Heart right ventricle (tissue), 16 donors: ENCODE results near the gene IQSEC1. TPM values are rescaled to one million over a fixed set of nuclear protein-coding genes. Genes with fewer than 3 reads are reported as not detected.
A peak's percentile ranks its signal among the peaks of the same experiment; 100 is the strongest.

Experiments
- ATAC-seq, 8 donors: fragments of 200-7000 bp; cut with Tn5 transposase; one replicate each; pipeline ENCODE4 v1.9.1; 2020; ENCODE audit warnings: mild to moderate bottlenecking in 8 of 8, moderate library complexity in 8 of 8, moderate number of reproducible peaks in 1 of 8
- DNase-seq, 2 donors: peaks; one replicate each; pipeline ENCODE4 v3.0.0-alpha.2; 2020
- H3K27ac ChIP-seq, 10 donors: fragments of 200-600 bp; sonication (generic) in 2 of 10; one replicate each; pipeline versions ENCODE4 v1.5.0 to v1.8.0; 2020 to 2022; ENCODE audit warnings: mild to moderate bottlenecking in 3 of 10
- H3K27me3 ChIP-seq, 7 donors: fragments of 200-600 bp; one replicate each; pipeline ENCODE4 v1.8.0; 2021 to 2022; ENCODE audit warnings: mild to moderate bottlenecking in 2 of 7
- H3K36me3 ChIP-seq, 9 donors: fragments of 200-600 bp; sonication (generic) in 1 of 9; one replicate each; pipeline versions ENCODE4 v1.5.0 to v1.8.0; 2020 to 2022; ENCODE audit warnings: mild to moderate bottlenecking in 2 of 9
- H3K4me1 ChIP-seq, 9 donors: fragments of 200-600 bp; sonication (generic) in 1 of 9; one replicate each; pipeline versions ENCODE4 v1.5.0 to v1.8.0; 2020 to 2022; ENCODE audit warnings: mild to moderate bottlenecking in 4 of 9
- H3K4me3 ChIP-seq, 10 donors: fragments of 200-600 bp; sonication (generic) in 2 of 10; one replicate each; pipeline versions ENCODE4 v1.5.0 to v1.8.0; 2020 to 2022; ENCODE audit warnings: mild to moderate bottlenecking in 7 of 10, moderate library complexity in 2 of 10
- H3K9me3 ChIP-seq, 11 donors: fragments of 200-600 bp in 10 of 11; sonication (generic) in 2 of 11; one replicate each; pipeline versions ENCODE4 v1.5.0 to v1.8.0; 2013 to 2022; ENCODE audit warnings: mild to moderate bottlenecking in 2 of 11, control low read depth in 1 of 11, moderate library complexity in 1 of 11
- CTCF ChIP-seq, 9 donors: fragments of 200-600 bp; sonication (generic) in 2 of 9; IDR thresholded peaks; one replicate each; pipeline versions ENCODE4 v1.5.0 to v1.8.0; 2021 to 2022; ENCODE audit warnings: antibody characterized with exemption in 9 of 9, mild to moderate bottlenecking in 5 of 9, moderate library complexity in 1 of 9
- WGBS, 2 donors: extraction: QIAGEN DNeasy Blood & Tissue Kit; methylation state at CpG; one replicate each; pipeline ENCODE4 v1.1.7; 2013; ENCODE audit warnings: inconsistent platforms in 1 of 2; 5-methylcytosine and 5-hydroxymethylcytosine counted together
- intact Hi-C, 10 donors: fragments of 100-400 bp; cut with DNase I; formaldehyde crosslinking; loops; one replicate each; pipeline versions ENCODE4 v1.11.1 to v1.14.2; 2022
- polyA plus RNA-seq, 2 donors: library from polyadenylated mRNA; stranded (reverse); fragments of 200-250 nt; gene quantifications; one replicate each; pipeline ENCODE4 v1.2.3, GENCODE V29; 2013
- total RNA-seq, 10 donors: library from RNA; stranded (reverse); fragmentation: NEBNext Ultra II Directional in 3 of 10; extraction: Animal tissue kit (Norgen Biotek cat#: 25700) in 3 of 10; gene quantifications; one replicate each; pipeline versions ENCODE4 v1.2.1 to v1.2.4, GENCODE V29; 2021 to 2023
- donor health status: Arrhythmogenic right ventricular cardiomyopathy.
- donor health status: ischemic (EF 13 %, LVEDD 7.1; RV severe dilation, severe dysfunction).
- donor health status: healthy with polysubstance abuse.
- donor health status: DM: no; HTN: yes; CAD: no.
- donor health status: DM: no; HTN: no; CAD: no.
- donor health status: ischemic (EF 25% LVEDD 6.9; RV normal size, moderate dysfunction).
- donor health status: ischemic (EF 25% LVEDD 5.7; RV mildly dilated, moderate dysfunction).
- donor health status: healthy.
- donor health status: DM: yes; HTN: yes; CAD: no.
- donor health status: Ischemic cardiomyopathy.
- donor health status: ischemic (EF 35%, LVEDD 5.7; RV mildly dilated, moderate dysfunction).
- donor health status: nonischemic (EF 11% LVEDD 7.7; RV severe dilation, severe dysfunction).
- donor health status: DM: yes; HTN: yes; CAD: no.
- donor health status: PGD.
- donor health status: ischemic (EF 29% LVEDD 5.4; RV normal size, mild dysfunction).
- donor health status: nonischemic (EF 23%, LVEDD 6.1; RV moderate dilation, normal function).

IQSEC1 gene
- total and polyA plus RNA-seq, 12 donors, result 13.1 to 73.9 (median 60.4) TPM

- intact Hi-C loops, result no loop called here
- ATAC-seq (no peak), DNase-seq (no peak)
- no peak for TF ChIP-seq CTCF (IDR thresholded peaks at IDR 0.05)
- H3K4me1 ChIP-seq, result peaks cover 4 to 47% (median 21%) of the 10 kb centered on the region in 9 donors
- H3K4me3 ChIP-seq, result no peak overlapping the region
- peaks cover 0 to 31% (median 4%) of the 10 kb centered on the region in 7 donors for H3K27me3 ChIP-seq
- H3K9me3 ChIP-seq, result no peaks in the 10 kb centered on the region
- H3K36me3 ChIP-seq, result no peaks in the 10 kb centered on the region
- H3K27ac ChIP-seq, result peak overlapping the region in 8 of 10 donors; percentile 8 to 80 (median 72)
- WGBS, 2 donors, result 94 to 97% methylated on average over 13 of the region's 13 CpGs
These were observed 1.5 kb downstream of the IQSEC1 start for GRCh38 chr3:13071695-13072094.

GRCh38 chr3:13070391-13071070 is 2.7 kb downstream of the IQSEC1 start:
- intact Hi-C loops, result no loop called here
- no peak for DNase-seq
- no peak overlapping the region for H3K27ac ChIP-seq
- H3K9me3 ChIP-seq, result no peaks in the 10 kb centered on the region
- WGBS, 2 donors, result 88 to 92% methylated on average over 10 to 11 of the region's 11 CpGs
- no peak overlapping the region for H3K4me3 ChIP-seq
- TF ChIP-seq CTCF (IDR thresholded peaks at IDR 0.05), result no peak
- peaks cover 0 to 31% (median 4%) of the 10 kb centered on the region in 7 donors for H3K27me3 ChIP-seq
- ATAC-seq, result no peak
- peaks cover 4 to 41% (median 21%) of the 10 kb centered on the region in 9 donors for H3K4me1 ChIP-seq
- H3K36me3 ChIP-seq, result no peaks in the 10 kb centered on the region

- DNase-seq (no peak), ATAC-seq (no peak)
- Histone ChIP-seq H3K9me3 (no peaks in the 10 kb centered on the region), H3K27me3 (peaks cover 0 to 26% (median 4%) of the 10 kb centered on the region in 7 donors), H3K4me1 (peaks cover 4 to 36% (median 21%) of the 10 kb centered on the region in 9 donors), H3K27ac (peak overlapping the region in 1 of 10 donors; percentile 38), H3K36me3 (no peaks in the 10 kb centered on the region), H3K4me3 (no peak overlapping the region)
- 91 to 94% methylated on average over 4 of the region's 4 CpGs for WGBS, 2 donors
- no peak for TF ChIP-seq CTCF (IDR thresholded peaks at IDR 0.05)
- intact Hi-C loops, result no loop called here
These were observed 3.7 kb downstream of the IQSEC1 start for GRCh38 chr3:13069495-13069894.

GRCh38 chr3:13068269-13069010 is 4.8 kb downstream of the IQSEC1 start:
- WGBS, 2 donors, result 71 to 78% methylated on average over 4 of the region's 4 CpGs
- intact Hi-C loops, result no loop called here
- H3K9me3 ChIP-seq, result no peaks in the 10 kb centered on the region
- TF ChIP-seq CTCF (IDR thresholded peaks at IDR 0.05), result no peak
- no peak overlapping the region for H3K27ac ChIP-seq
- H3K4me3 ChIP-seq, result no peak overlapping the region
- peaks cover 0 to 16% (median under 1%) of the 10 kb centered on the region in 7 donors for H3K27me3 ChIP-seq
- ATAC-seq, result no peak
- peaks cover under 1 to 31% (median 17%) of the 10 kb centered on the region in 9 donors for H3K4me1 ChIP-seq
- no peaks in the 10 kb centered on the region for H3K36me3 ChIP-seq
- DNase-seq, result no peak
